22Rv1 (cell line): Measurements from ENCODE around the gene MYD88.

Experiments used
- ZFX ChIP-seq: fragments of 450-650 bp; IDR thresholded peaks from 2 replicates; pipeline ENCODE4 v1.6.1; 2017; ENCODE audit warnings: antibody characterized with exemption, borderline replicate concordance
- TF ChIP-seq, protein P1 (sequence below): fragments of 450-650 bp; IDR thresholded peaks from 2 replicates; pipeline ENCODE4 v1.5.1; 2017; ENCODE audit warnings: mild to moderate bottlenecking

DNA sequence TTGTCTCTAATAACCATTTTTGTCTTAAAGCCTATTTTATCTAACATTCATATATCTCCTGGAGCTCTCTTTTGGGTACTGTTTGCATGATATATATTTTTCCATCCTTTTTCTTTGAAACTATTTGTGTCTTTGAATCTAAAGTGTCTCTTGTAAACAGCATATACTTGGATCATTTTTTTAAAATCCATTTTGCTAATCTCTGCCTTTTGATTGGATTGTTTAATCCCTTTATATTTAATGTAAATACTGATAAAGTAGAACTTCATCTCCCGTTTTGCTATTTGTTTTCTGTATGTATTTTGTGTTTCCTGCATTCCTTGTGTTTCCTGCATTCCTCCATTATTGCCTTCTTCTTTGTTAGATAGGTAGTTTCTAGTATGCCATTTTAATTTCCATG is 32.9 kb upstream of the MYD88 start:
- TF ChIP-seq, protein P1, sequence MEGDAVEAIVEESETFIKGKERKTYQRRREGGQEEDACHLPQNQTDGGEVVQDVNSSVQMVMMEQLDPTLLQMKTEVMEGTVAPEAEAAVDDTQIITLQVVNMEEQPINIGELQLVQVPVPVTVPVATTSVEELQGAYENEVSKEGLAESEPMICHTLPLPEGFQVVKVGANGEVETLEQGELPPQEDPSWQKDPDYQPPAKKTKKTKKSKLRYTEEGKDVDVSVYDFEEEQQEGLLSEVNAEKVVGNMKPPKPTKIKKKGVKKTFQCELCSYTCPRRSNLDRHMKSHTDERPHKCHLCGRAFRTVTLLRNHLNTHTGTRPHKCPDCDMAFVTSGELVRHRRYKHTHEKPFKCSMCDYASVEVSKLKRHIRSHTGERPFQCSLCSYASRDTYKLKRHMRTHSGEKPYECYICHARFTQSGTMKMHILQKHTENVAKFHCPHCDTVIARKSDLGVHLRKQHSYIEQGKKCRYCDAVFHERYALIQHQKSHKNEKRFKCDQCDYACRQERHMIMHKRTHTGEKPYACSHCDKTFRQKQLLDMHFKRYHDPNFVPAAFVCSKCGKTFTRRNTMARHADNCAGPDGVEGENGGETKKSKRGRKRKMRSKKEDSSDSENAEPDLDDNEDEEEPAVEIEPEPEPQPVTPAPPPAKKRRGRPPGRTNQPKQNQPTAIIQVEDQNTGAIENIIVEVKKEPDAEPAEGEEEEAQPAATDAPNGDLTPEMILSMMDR: no peak
- TF ChIP-seq ZFX: no peak
